ENCODE data around the gene BRK1.
"Not testable (repeated sequence)": the region's sequence is repeated elsewhere in the genome, so short reads cannot be mapped to it uniquely, and the experiment has no call there.

The BRK1 gene

GRCh38 chr3:10115326-10116137, at the start of gene BRK1:
TSS of gene BRK1 (plus strand) at chr3:10115675. CDS start at chr3:10115702, 27 bp downstream.
- DNase-seq (ENCODE audit: low read depth), result peak; percentile 92

GRCh38 chr3:10070077-10070476, 45.4 kb upstream of the BRK1 start:
- DNase-seq (ENCODE audit: low read depth), result not testable (repeated sequence)

- no peak for DNase-seq (ENCODE audit: low read depth)
Observed at GRCh38 chr3:10074666-10075065, 40.8 kb upstream of the BRK1 start.

GRCh38 chr3:10081871-10082270, 33.6 kb upstream of the BRK1 start:
- DNase-seq (ENCODE audit: low read depth), result no peak

GRCh38 chr3:10085738-10086137, 29.7 kb upstream of the BRK1 start:
- no peak for DNase-seq (ENCODE audit: low read depth)

- DNase-seq (ENCODE audit: low read depth), result no peak
Observed at GRCh38 chr3:10088256-10088655, 27.2 kb upstream of the BRK1 start.

GRCh38 chr3:10090179-10090578, 25.3 kb upstream of the BRK1 start:
- no peak for DNase-seq (ENCODE audit: low read depth)

- not testable (repeated sequence) for DNase-seq (ENCODE audit: low read depth)
Observed at GRCh38 chr3:10090774-10091173, 24.7 kb upstream of the BRK1 start.

- not testable (repeated sequence) for DNase-seq (ENCODE audit: low read depth)
Observed at GRCh38 chr3:10091387-10091786, 24.1 kb upstream of the BRK1 start.

GRCh38 chr3:10093678-10094077, 21.8 kb upstream of the BRK1 start:
- DNase-seq (ENCODE audit: low read depth), result no peak

GRCh38 chr3:10099041-10099440, 16.4 kb upstream of the BRK1 start:
- DNase-seq (ENCODE audit: low read depth), result no peak

GRCh38 chr3:10106919-10107318, 8.6 kb upstream of the BRK1 start:
- DNase-seq (ENCODE audit: low read depth), result no peak

- no peak for DNase-seq (ENCODE audit: low read depth)
Observed at GRCh38 chr3:10108091-10108490, 7.4 kb upstream of the BRK1 start, which contains the start of gene FANCD2OS. TSS of gene FANCD2OS (minus strand) at chr3:10108255. CDS start at chr3:10104774, 3,481 bp downstream.

- DNase-seq (ENCODE audit: low read depth), result no peak
Observed at GRCh38 chr3:10116138-10116460, 624 bp downstream of the BRK1 start.

- no peak for DNase-seq (ENCODE audit: low read depth)
Observed at GRCh38 chr3:10116928-10117327, 1.5 kb downstream of the BRK1 start.

GRCh38 chr3:10119376-10119775, 3.9 kb downstream of the BRK1 start:
- no peak for DNase-seq (ENCODE audit: low read depth)

GRCh38 chr3:10121064-10121463, 5.6 kb downstream of the BRK1 start:
- no peak for DNase-seq (ENCODE audit: low read depth)

- no peak for DNase-seq (ENCODE audit: low read depth)
Observed at GRCh38 chr3:10122724-10123123, 7.2 kb downstream of the BRK1 start.

- not testable (repeated sequence) for DNase-seq (ENCODE audit: low read depth)
Observed at GRCh38 chr3:10135872-10136271, 20.4 kb downstream of the BRK1 start.

GRCh38 chr3:10136426-10137005, 21.0 kb downstream of the BRK1 start:
- DNase-seq (ENCODE audit: low read depth), result no peak

- DNase-seq (ENCODE audit: low read depth), result no peak
Observed at GRCh38 chr3:10137178-10137577, 21.7 kb downstream of the BRK1 start.

GRCh38 chr3:10140996-10141546, 25.6 kb downstream of the BRK1 start:
- no peak for DNase-seq (ENCODE audit: low read depth)
